GM20431 (cell line): ENCODE data around the gene RAB35.

Experiments
- in situ Hi-C: fragments of 300-500 bp; cut with MseI, MboI; formaldehyde crosslinking; loops from one replicate; pipeline ENCODE4 v1.15.0; 2020; ENCODE audit warnings: low sequenced_read_pairs; ENCODE audit not compliant: unreplicated experiment

Gene RAB35

GRCh38 chr12:120134307-120134980 is 17.9 kb upstream of the RAB35 start:
- in situ Hi-C loops: no loop called here

GRCh38 chr12:120132863-120133385 is 16.4 kb upstream of the RAB35 start:
- in situ Hi-C loops: no loop called here

- in situ Hi-C loops: no loop called here
Observed at GRCh38 chr12:120132054-120132836, 15.7 kb upstream of the RAB35 start.

- in situ Hi-C loops: no loop called here
Observed at GRCh38 chr12:120131116-120131515, 14.6 kb upstream of the RAB35 start.

GRCh38 chr12:120130011-120130410 is 13.5 kb upstream of the RAB35 start:
- in situ Hi-C loops: no loop called here

GRCh38 chr12:120126635-120127005 is 10.1 kb upstream of the RAB35 start:
- in situ Hi-C loops: no loop called here

GRCh38 chr12:120125792-120126634 is 9.5 kb upstream of the RAB35 start:
- in situ Hi-C loops: no loop called here

- in situ Hi-C loops: no loop called here
Observed at GRCh38 chr12:120125029-120125428, 8.5 kb upstream of the RAB35 start.

GRCh38 chr12:120121766-120122293 is 5.3 kb upstream of the RAB35 start:
- in situ Hi-C loops: no loop called here

- in situ Hi-C loops: no loop called here
Observed at GRCh38 chr12:120121343-120121742, 4.8 kb upstream of the RAB35 start.

GRCh38 chr12:120119271-120119973 is 2.9 kb upstream of the RAB35 start:
- in situ Hi-C loops: no loop called here

GRCh38 chr12:120118321-120119061 is 1.9 kb upstream of the RAB35 start:
- in situ Hi-C loops: no loop called here

GRCh38 chr12:120117961-120118320 is 1.4 kb upstream of the RAB35 start:
- in situ Hi-C loops: no loop called here

- in situ Hi-C loops: no loop called here
Observed at GRCh38 chr12:120116792-120117651, 469 bp upstream of the RAB35 start.

GRCh38 chr12:120115692-120116440 is 687 bp downstream of the RAB35 start:
- in situ Hi-C loops: no loop called here

- in situ Hi-C loops: no loop called here
Observed at GRCh38 chr12:120115066-120115465, 1.5 kb downstream of the RAB35 start.
